ENCODE data around the gene KLHL29. TPM values are rescaled to one million over a fixed set of nuclear protein-coding genes. Genes with fewer than 3 reads are reported as not detected.
"Not testable (repeated sequence)": the region's sequence is repeated elsewhere in the genome, so short reads cannot be mapped to it uniquely, and the experiment has no call there.

KLHL29 gene
- total RNA-seq = 1.6 TPM
- long read RNA-seq, partial matches to known transcripts = 4 of 5 reads
- long read RNA-seq, other reads (novel, unspliced or antisense) = 1 of 5 reads

- peak; percentile 89 for DNase-seq (ENCODE audit: low spot score)
- intact Hi-C loops (cut with DNase I) = loop anchor here (10.0 kb wide), 2 partner anchors 180 to 370 kb away; no protein-coding TSS in a partner anchor
These were observed at the start of gene KLHL29 for GRCh38 chr2:23384551-23385343. KLHL29 (plus strand) TSS chr2:23385179; CDS start chr2:23562197, 177,018 bp downstream.

- intact Hi-C loops (cut with DNase I) = no loop called here
- DNase-seq (ENCODE audit: low spot score) = no peak
These were observed 49.4 kb upstream of the KLHL29 start for GRCh38 chr2:23335550-23335949.

- DNase-seq (ENCODE audit: low spot score) = peak; percentile 43
- intact Hi-C loops (cut with DNase I) = no loop called here
These were observed 42.9 kb upstream of the KLHL29 start for GRCh38 chr2:23342075-23342474.

- DNase-seq (ENCODE audit: low spot score) = no peak
- intact Hi-C loops (cut with DNase I) = no loop called here
These were observed 39.0 kb upstream of the KLHL29 start for GRCh38 chr2:23346029-23346428.

GRCh38 chr2:23346781-23347180, 38.2 kb upstream of the KLHL29 start:
- no peak for DNase-seq (ENCODE audit: low spot score)
- intact Hi-C loops (cut with DNase I) = no loop called here

- intact Hi-C loops (cut with DNase I) = no loop called here
- DNase-seq (ENCODE audit: low spot score) = no peak
These were observed 37.4 kb upstream of the KLHL29 start for GRCh38 chr2:23347471-23348092.

- intact Hi-C loops (cut with DNase I); DNase-seq (ENCODE audit: low spot score): not testable (repeated sequence)
These were observed 36.9 kb upstream of the KLHL29 start for GRCh38 chr2:23348093-23348481.

GRCh38 chr2:23349508-23349907, 35.5 kb upstream of the KLHL29 start:
- peak; percentile 55 for DNase-seq (ENCODE audit: low spot score)
- intact Hi-C loops (cut with DNase I) = no loop called here

GRCh38 chr2:23350041-23350791, 34.8 kb upstream of the KLHL29 start:
- DNase-seq (ENCODE audit: low spot score) = peak; percentile 70
- intact Hi-C loops (cut with DNase I) = no loop called here

GRCh38 chr2:23350792-23351355, 34.1 kb upstream of the KLHL29 start:
- intact Hi-C loops (cut with DNase I) = no loop called here
- DNase-seq (ENCODE audit: low spot score) = peak; percentile 73

- DNase-seq (ENCODE audit: low spot score) = peak; percentile 89
- intact Hi-C loops (cut with DNase I) = no loop called here
These were observed 33.4 kb upstream of the KLHL29 start for GRCh38 chr2:23351388-23352141.

- intact Hi-C loops (cut with DNase I) = no loop called here
- DNase-seq (ENCODE audit: low spot score) = no peak
These were observed 30.4 kb upstream of the KLHL29 start for GRCh38 chr2:23354554-23354953.

- no peak for DNase-seq (ENCODE audit: low spot score)
- intact Hi-C loops (cut with DNase I) = no loop called here
These were observed 30.0 kb upstream of the KLHL29 start for GRCh38 chr2:23355001-23355400.

- no peak for DNase-seq (ENCODE audit: low spot score)
- intact Hi-C loops (cut with DNase I) = no loop called here
These were observed 28.3 kb upstream of the KLHL29 start for GRCh38 chr2:23356711-23357110.

GRCh38 chr2:23359631-23360567, 25.1 kb upstream of the KLHL29 start:
- intact Hi-C loops (cut with DNase I) = no loop called here
- DNase-seq (ENCODE audit: low spot score) = peak; percentile 43

- intact Hi-C loops (cut with DNase I) = no loop called here
- peak; percentile 43 for DNase-seq (ENCODE audit: low spot score)
These were observed 24.3 kb upstream of the KLHL29 start for GRCh38 chr2:23360571-23361125.

- peak; percentile 17 for DNase-seq (ENCODE audit: low spot score)
- intact Hi-C loops (cut with DNase I) = no loop called here
These were observed 23.8 kb upstream of the KLHL29 start for GRCh38 chr2:23361152-23361551.

- intact Hi-C loops (cut with DNase I) = no loop called here
- no peak for DNase-seq (ENCODE audit: low spot score)
These were observed 21.7 kb upstream of the KLHL29 start for GRCh38 chr2:23363268-23363667.

Measured in cardiac septum (tissue), 1 donor.